Gastroesophageal sphincter (tissue), 4 donors: ENCODE data around the gene WNT2. TPM values are rescaled to one million over a fixed set of nuclear protein-coding genes. Genes with fewer than 3 reads are reported as not detected.

Experiments
- ATAC-seq: fragments of 150-250 bp; one replicate; pipeline ENCODE4 v1.9.1; 2016; ENCODE audit warnings: mild to moderate bottlenecking, moderate library complexity
- H3K27ac ChIP-seq, 4 donors: fragments of 200-600 bp; sonication (generic) in 3 of 4; 1 replicate in 3 of 4; 2 replicates in 1 of 4; pipeline ENCODE4 v1.5.1; 2016 to 2019
- H3K27me3 ChIP-seq: fragments of 200-600 bp; sonication (generic); one replicate; pipeline ENCODE4 v1.5.1; 2019
- H3K36me3 ChIP-seq, 2 donors: fragments of 200-600 bp; sonication (generic); one replicate each; pipeline ENCODE4 v1.5.1; 2019; ENCODE audit warnings: control low read depth in 1 of 2
- H3K4me1 ChIP-seq, 3 donors: fragments of 200-600 bp; sonication (generic); 1 replicate in 2 of 3; 2 replicates in 1 of 3; pipeline ENCODE4 v1.5.1; 2016 to 2019; ENCODE audit warnings: control low read depth in 2 of 3
- H3K4me3 ChIP-seq, 2 donors: fragments of 200-600 bp; sonication (generic); one replicate each; pipeline ENCODE4 v1.5.1; 2019; ENCODE audit warnings: mild to moderate bottlenecking in 1 of 2, moderate library complexity in 1 of 2
- H3K9me3 ChIP-seq, 3 donors: fragments of 200-600 bp; sonication (generic); one replicate each; pipeline ENCODE4 v1.5.1; 2017 to 2019; ENCODE audit warnings: control low read depth in 2 of 3
- CTCF ChIP-seq, 4 experiments: fragments of 200-600 bp in 2 of 4; fragments of 450-650 bp in 2 of 4; sonication (generic) in 1 of 4; IDR thresholded peaks; one replicate each; pipeline ENCODE4 v1.5.1; 2017 to 2019; ENCODE audit warnings: antibody characterized with exemption in 4 of 4, mild to moderate bottlenecking in 2 of 4, moderate library complexity in 2 of 4
- EP300 ChIP-seq: sonication (generic); formaldehyde crosslinking; IDR thresholded peaks from one replicate; pipeline ENCODE4 v1.6.1; 2017; ENCODE audit warnings: antibody characterized with exemption, mild to moderate bottlenecking
- POLR2A ChIP-seq, 2 donors: fragments of 450-650 bp; IDR thresholded peaks; one replicate each; pipeline ENCODE4 v1.6.1; 2017; ENCODE audit warnings: antibody characterized with exemption in 2 of 2, mild to moderate bottlenecking in 2 of 2, moderate library complexity in 1 of 2
- POLR2AphosphoS5 ChIP-seq: sonication (generic); formaldehyde crosslinking; IDR thresholded peaks from one replicate; pipeline ENCODE4 v1.6.1; 2017; ENCODE audit warnings: antibody characterized with exemption
- WGBS, 2 donors: methylation state at CpG; one replicate each; pipeline ENCODE4 v1.1.5; 2018; ENCODE audit warnings: low coverage in 1 of 2; 5-methylcytosine and 5-hydroxymethylcytosine counted together
- total RNA-seq, 4 donors: library from RNA; depleted of rRNA; stranded (reverse); fragments of >200 nt; gene quantifications; one replicate each; pipeline ENCODE4 v1.1.0, GENCODE V29; 2016

WNT2 gene
- total RNA-seq, 4 donors from 2014 or later: 0.54 to 1.3 (median 1.1) TPM; not detected in 1

- no peak overlapping the region for H3K27ac ChIP-seq
- peaks cover 0 to 28% (median 5%) of the 10 kb centered on the region in 3 donors for H3K4me1 ChIP-seq
- H3K36me3 ChIP-seq: no peaks in the 10 kb centered on the region
- WGBS, 2 donors: 84 to 90% methylated on average over 5 to 6 of the region's 10 CpGs
- ATAC-seq: no peak
- H3K9me3 ChIP-seq: no peaks in the 10 kb centered on the region
- H3K27me3 ChIP-seq: peaks cover 54% of the 10 kb centered on the region
- TF ChIP-seq POLR2A (IDR thresholded peaks at IDR 0.05) (no peak), CTCF (IDR thresholded peaks at IDR 0.05) (no peak), POLR2AphosphoS5 (no peak), EP300 (no peak)
- H3K4me3 ChIP-seq: no peak overlapping the region
Measured at GRCh38 chr7:117320523-117320922, 2.3 kb downstream of the WNT2 start.

- no peak overlapping the region for H3K4me3 ChIP-seq
- H3K9me3 ChIP-seq: no peaks in the 10 kb centered on the region
- 84 to 94% methylated on average over 3 of the region's 3 CpGs for WGBS, 2 donors
- H3K36me3 ChIP-seq: no peaks in the 10 kb centered on the region
- ATAC-seq: no peak
- TF ChIP-seq POLR2A (IDR thresholded peaks at IDR 0.05) (no peak), EP300 (no peak), CTCF (IDR thresholded peaks at IDR 0.05) (no peak), POLR2AphosphoS5 (no peak)
- H3K27me3 ChIP-seq: peaks cover 42% of the 10 kb centered on the region
- H3K4me1 ChIP-seq: peaks cover 0 to 21% (median 5%) of the 10 kb centered on the region in 3 donors
- no peak overlapping the region for H3K27ac ChIP-seq
Measured at GRCh38 chr7:117319181-117319580, 3.7 kb downstream of the WNT2 start.

- no peaks in the 10 kb centered on the region for H3K9me3 ChIP-seq
- H3K4me3 ChIP-seq: no peak overlapping the region
- H3K4me1 ChIP-seq: no peaks in the 10 kb centered on the region
- H3K27me3 ChIP-seq: no peaks in the 10 kb centered on the region
- H3K27ac ChIP-seq: no peak overlapping the region
- ATAC-seq: no peak
- no peaks in the 10 kb centered on the region for H3K36me3 ChIP-seq
- TF ChIP-seq POLR2A (IDR thresholded peaks at IDR 0.05): no peak
- TF ChIP-seq EP300: no peak
- TF ChIP-seq POLR2AphosphoS5: no peak
- no peak for TF ChIP-seq CTCF (IDR thresholded peaks at IDR 0.05)
Measured at GRCh38 chr7:117313582-117313981, 9.3 kb downstream of the WNT2 start.

- no peak for ATAC-seq
- 55 to 61% methylated on average over 5 of the region's 5 CpGs for WGBS, 2 donors
- H3K9me3 ChIP-seq: no peaks in the 10 kb centered on the region
- no peak overlapping the region for H3K27ac ChIP-seq
- no peaks in the 10 kb centered on the region for H3K36me3 ChIP-seq
- H3K4me3 ChIP-seq: no peak overlapping the region
- no peaks in the 10 kb centered on the region for H3K4me1 ChIP-seq
- TF ChIP-seq CTCF (IDR thresholded peaks at IDR 0.05): no peak
- TF ChIP-seq EP300: no peak
- no peak for TF ChIP-seq POLR2A (IDR thresholded peaks at IDR 0.05)
- no peak for TF ChIP-seq POLR2AphosphoS5
- H3K27me3 ChIP-seq: no peaks in the 10 kb centered on the region
Measured at GRCh38 chr7:117312593-117313580, 10.0 kb downstream of the WNT2 start.

- H3K27ac ChIP-seq: no peak overlapping the region
- no peaks in the 10 kb centered on the region for H3K27me3 ChIP-seq
- TF ChIP-seq POLR2AphosphoS5: no peak
- TF ChIP-seq EP300: no peak
- no peak for TF ChIP-seq CTCF (IDR thresholded peaks at IDR 0.05)
- no peak for ATAC-seq
- no peaks in the 10 kb centered on the region for H3K36me3 ChIP-seq
- 100% methylated on average over 1 of the region's 1 CpG for WGBS, 2 donors
- H3K9me3 ChIP-seq: no peaks in the 10 kb centered on the region
- H3K4me1 ChIP-seq: no peaks in the 10 kb centered on the region
- no peak overlapping the region for H3K4me3 ChIP-seq
Measured at GRCh38 chr7:117308891-117309290, 14.0 kb downstream of the WNT2 start.
